Cerebellar cortex (tissue), 1 donor: ENCODE data around the gene TPD52L1.

Experiments used
- DNase-seq: peaks from one replicate; pipeline ENCODE4 v3.0.0-alpha.2; 2015; ENCODE audit warnings: low spot score

TPD52L1 gene

GRCh38 chr6:125307964-125308615 lies 154.5 kb downstream of the TPD52L1 start:
- DNase-seq = no peak

GRCh38 chr6:125310994-125311649 lies 157.5 kb downstream of the TPD52L1 start:
- DNase-seq = peak; percentile 83

GRCh38 chr6:125312478-125312877 lies 158.9 kb downstream of the TPD52L1 start:
- DNase-seq = no peak

- DNase-seq = no peak
These were observed 159.4 kb downstream of the TPD52L1 start for GRCh38 chr6:125312950-125313349.
